HUDEP-2 (cell line): ENCODE results near the gene MARVELD2.
A peak's percentile ranks its signal among the peaks of the same experiment; 100 is the strongest.
"Not testable (repeated sequence)": the region's sequence is repeated elsewhere in the genome, so short reads cannot be mapped to it uniquely, and the experiment has no call there.

Experiments
- DNase-seq, 76 experiments: peaks; one replicate each; lab custom pipeline; 2025; ENCODE audit not compliant: unreplicated experiment in 76 of 76; lab: John Stamatoyannopoulos, UW

The MARVELD2 gene, protein sequence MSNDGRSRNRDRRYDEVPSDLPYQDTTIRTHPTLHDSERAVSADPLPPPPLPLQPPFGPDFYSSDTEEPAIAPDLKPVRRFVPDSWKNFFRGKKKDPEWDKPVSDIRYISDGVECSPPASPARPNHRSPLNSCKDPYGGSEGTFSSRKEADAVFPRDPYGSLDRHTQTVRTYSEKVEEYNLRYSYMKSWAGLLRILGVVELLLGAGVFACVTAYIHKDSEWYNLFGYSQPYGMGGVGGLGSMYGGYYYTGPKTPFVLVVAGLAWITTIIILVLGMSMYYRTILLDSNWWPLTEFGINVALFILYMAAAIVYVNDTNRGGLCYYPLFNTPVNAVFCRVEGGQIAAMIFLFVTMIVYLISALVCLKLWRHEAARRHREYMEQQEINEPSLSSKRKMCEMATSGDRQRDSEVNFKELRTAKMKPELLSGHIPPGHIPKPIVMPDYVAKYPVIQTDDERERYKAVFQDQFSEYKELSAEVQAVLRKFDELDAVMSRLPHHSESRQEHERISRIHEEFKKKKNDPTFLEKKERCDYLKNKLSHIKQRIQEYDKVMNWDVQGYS

DNA sequence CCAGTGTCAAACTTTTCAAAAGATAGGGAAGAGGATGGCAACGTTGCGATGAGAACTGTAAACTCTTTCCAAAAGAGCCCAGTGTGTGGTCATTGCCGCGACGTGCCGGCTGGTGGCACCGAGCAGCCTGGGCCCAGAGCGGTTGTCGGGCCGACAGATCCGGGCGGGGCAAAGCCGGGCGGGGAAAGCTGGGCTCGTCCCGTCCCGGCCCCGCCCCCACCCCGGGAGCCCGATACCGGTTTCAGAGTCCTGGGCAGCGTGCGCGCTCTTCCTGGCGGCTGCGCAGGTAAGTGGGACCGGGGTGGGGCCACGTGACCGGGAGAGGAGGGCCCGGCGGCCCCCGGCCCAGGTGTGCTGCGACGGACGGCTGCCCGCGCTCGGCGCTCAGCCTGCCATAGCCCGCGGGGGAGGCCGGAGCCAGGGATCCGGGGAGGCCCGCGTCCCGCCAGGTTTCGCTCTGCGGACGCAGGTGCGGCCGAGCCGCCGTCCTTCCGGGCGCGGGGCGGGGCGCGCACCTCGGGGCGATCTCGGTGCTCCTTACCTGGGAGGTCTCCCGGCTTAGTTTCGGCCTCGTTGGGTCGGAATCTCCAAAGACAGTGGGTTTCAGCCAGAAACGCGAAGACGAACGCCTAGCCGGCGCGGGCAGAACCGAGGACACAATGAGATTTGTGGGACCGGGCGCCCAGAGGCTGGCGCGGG lies at the start of gene MARVELD2:
Gene MARVELD2 (plus strand): TSS at position 232 of the 699 bp plus-strand sequence. CDS start 4,270 bp downstream, outside the sequence.
- peak in 72 of 76 experiments; percentile 3 to 82 (median 61) for DNase-seq

DNA sequence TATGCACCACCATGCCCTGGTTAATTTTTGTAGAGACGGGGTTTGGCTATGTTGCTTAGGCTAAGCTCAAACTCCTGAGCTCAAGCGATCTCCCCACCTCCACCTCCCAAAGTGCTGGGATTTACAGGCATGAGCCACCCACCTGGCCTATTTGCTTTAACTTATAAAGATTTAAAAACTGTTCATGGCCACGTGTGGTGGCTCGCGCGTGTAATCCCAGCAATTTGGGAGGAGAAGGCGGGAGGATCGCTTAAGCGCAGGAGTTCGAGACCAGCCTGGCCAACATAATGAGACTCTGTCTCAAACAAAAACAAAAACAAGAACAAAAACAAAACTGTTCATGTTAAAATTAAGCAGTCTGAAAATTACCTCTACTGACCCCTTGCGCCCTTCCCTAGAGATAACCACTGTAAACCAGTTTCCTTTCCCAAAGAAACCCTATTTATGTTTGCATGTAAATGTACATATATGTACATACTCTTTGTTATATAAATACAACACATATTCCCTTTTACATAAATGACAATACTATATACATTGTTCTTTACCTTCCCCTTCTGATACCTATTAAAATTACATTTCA lies 47.1 kb upstream of the MARVELD2 start:
- DNase-seq, result peak in 8 of 76 experiments; percentile 2 to 28 (median 10)

DNA sequence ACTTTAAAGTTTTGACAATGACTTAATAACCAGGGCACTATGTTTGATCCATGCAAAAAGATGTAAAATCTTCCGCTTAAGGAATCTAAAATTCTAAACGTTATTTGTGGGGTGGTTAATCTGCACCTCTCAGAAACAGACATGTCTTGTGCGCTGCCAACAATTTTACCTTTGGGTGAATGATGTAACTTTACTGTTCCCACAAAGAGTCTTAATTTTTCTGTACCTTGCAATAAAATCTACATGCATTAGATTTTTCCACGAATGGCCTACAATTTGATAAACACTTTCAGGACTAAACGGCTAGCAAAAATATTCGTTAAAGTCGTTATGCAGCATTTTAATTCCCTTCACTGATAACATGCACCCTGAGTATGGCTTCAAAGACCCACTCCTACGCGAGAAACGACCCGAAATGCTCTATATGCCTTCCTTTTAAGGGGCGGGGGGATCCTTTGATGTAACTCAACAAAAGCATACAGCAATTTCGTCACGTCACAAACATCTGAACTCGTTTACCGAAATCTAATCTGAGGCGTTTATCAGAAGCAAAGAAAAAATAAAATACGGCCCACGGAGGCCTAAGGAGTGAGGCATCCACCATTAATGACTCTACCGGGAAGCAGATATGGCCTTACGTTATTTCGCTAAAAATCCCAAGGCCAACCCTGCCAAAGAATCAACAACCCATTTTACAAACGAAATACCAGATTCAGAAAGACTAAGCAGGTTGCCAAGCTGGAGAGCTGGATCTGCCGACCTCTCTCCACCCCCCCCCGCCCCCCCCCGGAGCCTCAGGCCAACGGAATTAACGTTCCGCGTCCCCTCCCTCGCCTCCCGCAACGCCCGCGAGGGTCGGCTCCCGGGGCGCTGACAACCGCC lies 46.2 kb upstream of the MARVELD2 start:
- DNase-seq, result peak in 50 of 76 experiments; percentile 17 to 85 (median 69)

DNA sequence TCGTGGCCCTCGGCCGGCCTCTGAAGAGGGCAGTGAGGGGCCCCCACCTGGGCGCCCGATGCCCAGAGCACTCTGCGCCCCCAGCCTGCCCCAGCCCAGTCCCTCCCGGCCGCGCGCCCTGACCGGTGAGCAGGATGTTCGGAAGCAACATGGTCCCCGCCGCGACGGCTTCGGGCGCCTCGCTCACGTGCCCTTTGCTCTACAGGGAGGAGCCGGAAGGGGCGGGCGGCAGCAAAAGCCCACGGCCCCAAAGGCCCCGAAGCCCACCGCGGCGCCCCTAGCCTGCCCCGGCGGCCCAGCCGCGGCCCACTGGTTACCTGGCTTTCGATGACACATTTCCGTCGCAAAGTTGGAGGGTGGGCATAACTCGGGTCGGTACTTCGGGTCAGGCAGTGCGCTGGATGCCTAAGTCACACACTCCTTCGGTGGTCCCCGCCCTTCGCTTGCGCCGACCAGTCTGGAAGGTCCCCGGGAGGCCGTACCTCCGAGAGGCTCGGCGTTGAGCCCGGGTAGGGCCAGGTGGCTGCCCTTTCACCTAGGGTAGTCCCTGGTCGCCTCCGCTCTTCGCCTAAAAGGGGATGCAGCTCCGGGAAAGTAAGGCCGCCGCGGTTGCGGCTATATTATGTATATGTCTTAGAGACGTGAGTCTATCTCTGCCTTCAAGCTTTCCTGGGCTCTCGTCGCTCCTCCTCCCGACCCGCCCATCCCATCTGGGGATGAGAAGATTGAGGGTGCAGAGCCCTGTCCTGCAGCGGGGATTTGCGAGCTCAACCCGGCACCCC lies 45.4 kb upstream of the MARVELD2 start, which contains the start of the genes AK6, RAD17 and TAF9:
Gene AK6 (minus strand): TSS at position 181 of the 782 bp plus-strand sequence. CDS start 30 bp downstream, at position 151.
Gene RAD17 (plus strand): TSS at position 479 of the 782 bp plus-strand sequence. CDS start 2,391 bp downstream, outside the sequence.
Gene TAF9 (minus strand): TSS at position 181 of the 782 bp plus-strand sequence. CDS start 3,783 bp downstream, outside the sequence.
- DNase-seq, result peak in 75 of 76 experiments; percentile 59 to 99 (median 87)

DNA sequence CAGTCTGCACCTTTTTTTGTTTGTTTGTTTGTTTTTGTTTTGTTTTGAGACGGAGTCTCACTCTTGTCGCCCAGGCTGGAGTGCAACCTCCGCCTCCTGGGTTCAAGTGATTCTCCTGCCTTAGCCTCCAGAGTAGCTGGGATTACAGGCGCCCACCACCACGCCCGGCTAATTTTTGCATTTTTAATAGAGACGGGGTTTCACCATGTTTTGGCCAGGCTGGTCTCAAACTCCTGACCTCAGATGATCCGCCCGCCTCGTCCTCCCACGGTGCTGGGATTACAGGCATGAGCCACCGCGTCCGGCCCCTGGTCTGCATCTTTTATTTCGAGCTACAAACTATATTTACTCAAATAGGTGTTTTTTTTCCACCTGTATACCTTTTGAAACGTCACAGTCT lies 44.6 kb upstream of the MARVELD2 start:
- DNase-seq, result peak in 6 of 76 experiments; percentile 3 to 26 (median 11)

GRCh38 chr5:69372394-69372793 lies 42.5 kb upstream of the MARVELD2 start:
- DNase-seq, result no peak

DNA sequence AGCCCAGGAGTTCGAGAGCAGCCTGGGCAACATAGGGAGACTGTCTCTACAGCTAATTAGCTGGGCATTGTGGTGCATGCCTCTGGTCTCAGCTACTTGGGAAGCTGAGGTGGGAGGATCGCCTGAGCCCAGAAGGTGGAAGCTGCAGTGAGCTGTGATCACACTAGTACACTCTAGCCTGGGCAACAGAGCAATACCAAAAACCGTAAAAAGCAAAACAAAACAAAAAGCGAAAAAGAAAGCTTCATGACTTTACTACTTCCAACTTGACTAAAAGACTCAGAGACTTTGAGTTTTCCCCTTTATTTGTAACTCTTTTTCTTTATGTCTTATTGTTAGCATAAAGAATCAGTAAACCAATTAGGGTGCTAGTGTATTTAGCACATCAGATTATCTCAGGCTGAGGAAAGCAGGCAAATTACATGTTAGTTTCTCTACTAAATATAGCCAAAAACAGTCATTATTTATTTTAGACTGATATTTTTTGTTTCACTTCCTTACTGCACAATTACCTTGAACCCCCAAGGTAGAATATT lies 39.9 kb upstream of the MARVELD2 start:
- DNase-seq, result no peak

- DNase-seq, result no peak
Observed at GRCh38 chr5:69378376-69378775, 36.5 kb upstream of the MARVELD2 start.

DNA sequence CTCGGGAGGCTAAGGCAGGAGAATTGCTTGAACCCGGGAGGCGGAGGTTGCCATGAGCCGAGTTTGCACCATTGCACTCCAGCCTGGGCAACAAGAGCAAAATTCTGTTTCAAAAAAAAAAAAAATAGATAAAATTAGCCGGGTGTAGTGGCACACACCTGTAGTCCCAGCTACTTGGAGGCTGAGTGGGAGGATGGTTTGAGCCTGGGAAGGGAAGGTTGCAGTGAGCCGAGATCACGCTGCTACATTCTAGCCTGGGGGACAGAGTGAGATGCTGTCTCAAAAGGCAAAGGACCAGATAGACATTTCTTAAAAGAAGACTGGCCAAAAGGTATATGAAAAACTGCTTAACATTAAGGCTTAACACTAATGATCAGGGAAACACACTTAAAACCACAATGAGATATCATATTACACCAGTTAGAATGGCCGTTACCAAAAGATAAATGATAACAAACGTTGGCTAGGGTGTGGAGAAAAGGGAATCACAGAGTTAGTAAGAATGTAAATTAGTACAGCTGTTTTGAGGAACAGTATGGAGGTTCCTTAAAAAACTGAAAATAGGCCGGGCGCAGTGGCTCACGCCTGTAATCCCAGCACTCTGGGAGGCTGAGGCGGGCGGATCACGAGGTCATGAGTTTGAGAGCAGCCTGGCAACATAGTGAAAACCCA lies 10.1 kb upstream of the MARVELD2 start:
- peak in 38 of 76 experiments; percentile 5 to 70 (median 22) for DNase-seq

GRCh38 chr5:69415584-69415958 lies 655 bp downstream of the MARVELD2 start:
- DNase-seq, result no peak

- no peak for DNase-seq
Observed at GRCh38 chr5:69416180-69416579, 1.3 kb downstream of the MARVELD2 start.

- no peak for DNase-seq
Observed at GRCh38 chr5:69416699-69417098, 1.8 kb downstream of the MARVELD2 start.

DNA sequence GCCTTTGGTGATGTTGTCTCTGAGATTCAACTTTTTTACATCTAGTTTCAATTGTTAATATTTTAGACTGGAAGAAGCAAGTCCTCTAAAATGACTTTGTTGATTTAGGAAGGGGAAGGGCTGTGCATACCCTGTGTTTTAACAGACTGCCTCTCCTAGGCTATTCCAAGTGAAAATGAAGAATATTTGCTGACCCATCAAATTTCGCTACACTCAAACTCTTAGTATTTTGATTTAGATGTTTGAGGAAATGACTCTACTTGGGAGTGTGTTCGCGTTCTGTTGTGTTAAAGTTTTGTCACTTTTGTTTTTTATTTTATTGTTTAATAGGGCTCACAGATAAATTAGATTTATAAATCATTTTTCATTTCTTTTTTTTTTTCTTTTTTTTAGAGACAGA lies 3.6 kb downstream of the MARVELD2 start:
- DNase-seq, result no peak

GRCh38 chr5:69431424-69432303 lies 16.7 kb downstream of the MARVELD2 start:
- no peak for DNase-seq

DNA sequence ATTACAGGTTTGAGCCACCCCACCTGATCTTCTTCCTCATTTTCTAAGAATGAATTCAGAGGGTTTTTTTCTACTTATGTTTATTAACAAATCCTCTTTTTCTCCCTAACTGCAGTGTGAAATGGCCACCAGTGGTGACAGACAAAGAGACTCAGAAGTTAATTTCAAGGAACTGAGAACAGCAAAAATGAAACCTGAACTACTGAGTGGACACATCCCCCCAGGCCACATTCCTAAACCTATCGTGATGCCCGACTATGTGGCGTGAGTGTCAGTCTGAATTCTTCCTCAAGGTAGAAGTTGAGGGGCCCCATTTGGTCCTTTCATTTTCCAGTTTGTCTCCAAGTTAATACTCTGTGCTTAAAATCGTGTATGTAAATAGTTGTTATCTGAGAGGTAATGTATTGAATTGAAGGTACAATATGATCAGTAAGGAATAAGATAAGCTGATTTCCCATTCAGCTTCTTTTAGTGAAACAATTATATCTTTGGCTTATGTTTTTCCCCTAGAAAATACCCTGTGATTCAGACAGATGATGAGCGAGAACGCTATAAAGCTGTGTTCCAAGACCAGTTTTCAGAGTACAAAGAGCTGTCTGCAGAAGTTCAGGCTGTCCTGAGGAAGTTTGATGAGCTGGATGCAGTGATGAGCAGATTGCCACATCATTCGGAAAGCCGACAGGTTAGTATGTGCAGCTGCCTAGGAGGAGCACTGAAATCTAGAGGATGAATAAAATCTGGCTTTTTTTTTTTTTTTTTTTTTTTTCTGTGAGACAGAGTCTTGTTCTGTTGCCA lies 17.7 kb downstream of the MARVELD2 start:
- no peak for DNase-seq

- not testable (repeated sequence) for DNase-seq
Observed at GRCh38 chr5:69435276-69435884, 20.5 kb downstream of the MARVELD2 start.
